ENCODE data around the gene PLXDC1.
A peak's percentile ranks its signal among the peaks of the same experiment; 100 is the strongest.
"Not testable (repeated sequence)": the region's sequence is repeated elsewhere in the genome, so short reads cannot be mapped to it uniquely, and the experiment has no call there.

The PLXDC1 gene

DNA sequence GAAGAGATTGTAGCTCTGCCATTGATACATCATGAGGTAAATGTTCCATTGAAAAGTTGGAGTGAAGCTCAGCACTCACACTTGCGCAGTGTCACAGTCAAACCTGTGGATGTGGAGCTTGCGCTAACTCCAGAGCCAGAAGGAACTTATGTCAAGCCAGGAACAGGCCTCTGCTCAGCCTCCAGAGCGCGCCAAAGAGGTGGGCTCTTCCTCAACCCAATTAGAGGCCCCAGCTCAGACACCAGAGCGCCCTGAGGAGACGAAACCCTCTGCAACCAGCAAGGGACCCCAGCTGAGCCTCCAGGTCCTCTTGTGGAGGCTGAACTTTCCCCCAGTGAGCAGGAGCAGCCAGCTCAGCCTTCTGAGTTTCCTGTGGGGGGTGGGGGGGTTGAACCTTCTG is 122.7 kb downstream of the PLXDC1 start:
- no peaks in the 10 kb centered on the region for H3K36me3 Mint-ChIP-seq
- H3K27ac Mint-ChIP-seq, result no peak overlapping the region
- peaks cover 17% of the 10 kb centered on the region for H3K4me1 Mint-ChIP-seq (ENCODE audit: low read depth)
- H3K27me3 Mint-ChIP-seq, result peaks cover 2% of the 10 kb centered on the region
- H3K4me3 Mint-ChIP-seq, result no peak overlapping the region
- no peaks in the 10 kb centered on the region for H3K9me3 Mint-ChIP-seq (ENCODE audit: low read depth)

DNA sequence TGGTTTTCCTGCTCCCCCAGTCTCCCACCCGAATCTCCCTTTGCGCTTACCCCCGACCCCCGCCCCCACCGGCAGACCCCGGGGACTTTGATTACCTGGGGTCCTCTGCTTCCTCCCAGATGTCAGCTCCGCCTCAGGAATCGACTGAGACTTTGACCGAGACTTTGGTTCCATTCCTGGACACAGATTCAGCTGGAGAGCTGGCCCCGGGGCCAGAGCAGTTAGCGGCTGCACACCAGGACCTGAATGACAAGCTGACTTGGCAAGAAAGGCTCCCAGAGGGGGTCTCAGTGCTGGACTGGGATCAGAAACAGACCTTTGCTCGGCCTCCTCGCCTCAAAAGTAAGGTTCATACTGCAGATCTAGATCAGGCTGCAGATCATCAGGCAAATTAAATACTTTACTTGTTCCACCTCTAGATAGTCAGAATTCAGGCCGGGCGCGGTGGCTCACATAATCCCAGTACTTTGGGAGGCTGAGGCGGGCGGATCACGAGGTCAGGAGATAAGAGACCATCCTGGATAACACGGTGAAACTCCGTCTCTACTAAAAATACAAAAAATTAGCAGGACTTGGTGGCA is 123.9 kb downstream of the PLXDC1 start:
- no peak overlapping the region for H3K27ac Mint-ChIP-seq
- peak overlapping the region; percentile 56 for H3K4me3 Mint-ChIP-seq
- no peaks in the 10 kb centered on the region for H3K9me3 Mint-ChIP-seq (ENCODE audit: low read depth)
- H3K36me3 Mint-ChIP-seq, result no peaks in the 10 kb centered on the region
- H3K4me1 Mint-ChIP-seq (ENCODE audit: low read depth), result peaks cover 17% of the 10 kb centered on the region
- H3K27me3 Mint-ChIP-seq, result peaks cover 2% of the 10 kb centered on the region

DNA sequence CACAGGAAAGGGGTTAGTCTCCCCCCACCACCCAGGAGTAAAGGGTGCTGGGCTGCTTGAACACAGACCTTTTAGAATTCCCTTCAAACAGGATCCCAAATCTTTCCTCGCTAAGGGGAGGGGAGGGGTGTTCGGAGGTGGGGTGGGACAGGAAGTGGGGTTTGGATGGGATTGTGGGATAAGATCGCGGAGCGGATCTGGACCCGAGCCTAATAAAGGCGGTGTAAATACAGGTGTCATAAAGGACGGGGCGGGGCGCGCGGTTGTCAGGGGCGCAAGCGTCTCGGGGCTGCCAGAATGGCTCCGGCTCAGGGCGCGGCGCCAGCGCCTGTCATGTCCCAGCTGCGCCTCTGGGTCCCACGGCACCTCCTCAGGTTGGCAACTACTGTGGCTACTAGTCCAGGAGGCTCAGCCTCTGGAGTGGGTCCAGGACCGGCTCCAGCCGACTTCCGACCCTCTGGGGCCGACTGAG is 124.4 kb downstream of the PLXDC1 start:
- Mint-ChIP-seq H3K27me3 (peaks cover 2% of the 10 kb centered on the region), H3K36me3 (no peaks in the 10 kb centered on the region), H3K4me3 (peak overlapping the region; percentile 56), H3K4me1 (ENCODE audit: low read depth) (peaks cover 17% of the 10 kb centered on the region), H3K9me3 (ENCODE audit: low read depth) (no peaks in the 10 kb centered on the region), H3K27ac (no peak overlapping the region)

DNA sequence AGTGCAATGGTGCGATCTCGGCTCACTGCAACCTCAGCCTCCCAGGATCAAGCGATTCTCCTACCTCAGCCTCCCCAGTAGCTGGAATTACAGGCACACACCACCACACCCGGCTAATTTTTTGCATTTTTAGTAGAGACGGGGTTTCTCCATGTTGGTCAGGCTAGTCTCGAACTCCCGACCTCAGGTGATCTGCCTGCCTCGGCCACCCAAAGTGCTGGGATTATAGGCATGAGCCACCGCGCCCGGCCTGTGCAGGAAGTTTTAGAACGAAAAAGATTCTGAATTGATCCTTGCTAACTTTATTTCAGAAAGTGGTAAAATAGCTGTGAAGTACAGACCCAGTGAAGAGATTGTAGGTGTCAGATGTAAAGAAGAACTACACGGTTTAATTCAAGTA is 125.1 kb downstream of the PLXDC1 start:
- H3K4me3 Mint-ChIP-seq, result peak overlapping the region; percentile 56
- H3K27ac Mint-ChIP-seq, result not testable (repeated sequence)

DNA sequence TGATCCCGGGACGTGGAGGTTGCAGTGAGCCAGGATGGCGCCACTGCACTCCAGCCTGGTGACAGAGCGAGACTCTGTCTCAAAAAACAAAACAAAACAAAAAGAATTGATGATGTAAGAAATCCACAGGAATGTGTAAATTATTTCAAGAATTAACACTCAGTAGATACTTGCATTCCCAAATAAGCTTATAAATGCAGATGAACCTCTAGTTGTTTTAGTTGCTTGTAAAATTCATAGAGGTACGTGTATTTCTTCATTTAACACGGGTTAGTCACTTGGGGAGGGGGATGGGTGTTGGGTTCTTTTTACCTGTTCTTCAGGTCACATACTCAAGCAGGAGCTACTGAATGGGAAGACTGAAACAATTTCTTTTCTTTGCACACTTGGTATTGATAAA is 128.5 kb downstream of the PLXDC1 start:
- Mint-ChIP-seq H3K27me3 (peaks cover 2% of the 10 kb centered on the region), H3K4me3 (no peak overlapping the region), H3K4me1 (ENCODE audit: low read depth) (peaks cover 27% of the 10 kb centered on the region), H3K9me3 (ENCODE audit: low read depth) (no peaks in the 10 kb centered on the region), H3K27ac (no peak overlapping the region), H3K36me3 (no peaks in the 10 kb centered on the region)

More for the DNA sequence above, 125.1 kb downstream of the PLXDC1 start:
- not testable (repeated sequence) for H3K36me3 Mint-ChIP-seq; H3K9me3 Mint-ChIP-seq (ENCODE audit: low read depth); H3K27me3 Mint-ChIP-seq
- peaks cover 17% of the 10 kb centered on the region for H3K4me1 Mint-ChIP-seq (ENCODE audit: low read depth)

DNA sequence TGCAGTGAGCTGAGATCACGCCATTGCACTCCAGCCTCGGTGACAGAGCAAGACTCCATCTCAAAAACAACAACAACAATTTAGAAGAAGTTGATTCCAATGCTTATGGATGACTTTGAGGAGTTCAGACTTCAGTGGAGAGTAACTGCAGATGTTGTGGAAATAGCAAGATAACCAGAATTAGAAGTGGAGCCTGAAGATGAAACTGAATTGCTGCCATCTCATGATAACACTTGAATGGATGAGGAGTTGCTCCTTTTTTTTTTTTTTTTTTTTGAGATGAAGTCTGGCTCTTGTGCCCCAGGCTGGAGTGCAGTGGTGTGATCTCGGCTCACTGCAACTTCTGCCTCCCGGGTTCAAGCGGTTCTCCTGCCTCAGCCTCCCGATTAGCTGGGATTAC is 131.4 kb downstream of the PLXDC1 start:
- not testable (repeated sequence) for H3K27me3 Mint-ChIP-seq; H3K36me3 Mint-ChIP-seq; H3K4me3 Mint-ChIP-seq; H3K27ac Mint-ChIP-seq; H3K9me3 Mint-ChIP-seq (ENCODE audit: low read depth)
- peaks cover 27% of the 10 kb centered on the region for H3K4me1 Mint-ChIP-seq (ENCODE audit: low read depth)

DNA sequence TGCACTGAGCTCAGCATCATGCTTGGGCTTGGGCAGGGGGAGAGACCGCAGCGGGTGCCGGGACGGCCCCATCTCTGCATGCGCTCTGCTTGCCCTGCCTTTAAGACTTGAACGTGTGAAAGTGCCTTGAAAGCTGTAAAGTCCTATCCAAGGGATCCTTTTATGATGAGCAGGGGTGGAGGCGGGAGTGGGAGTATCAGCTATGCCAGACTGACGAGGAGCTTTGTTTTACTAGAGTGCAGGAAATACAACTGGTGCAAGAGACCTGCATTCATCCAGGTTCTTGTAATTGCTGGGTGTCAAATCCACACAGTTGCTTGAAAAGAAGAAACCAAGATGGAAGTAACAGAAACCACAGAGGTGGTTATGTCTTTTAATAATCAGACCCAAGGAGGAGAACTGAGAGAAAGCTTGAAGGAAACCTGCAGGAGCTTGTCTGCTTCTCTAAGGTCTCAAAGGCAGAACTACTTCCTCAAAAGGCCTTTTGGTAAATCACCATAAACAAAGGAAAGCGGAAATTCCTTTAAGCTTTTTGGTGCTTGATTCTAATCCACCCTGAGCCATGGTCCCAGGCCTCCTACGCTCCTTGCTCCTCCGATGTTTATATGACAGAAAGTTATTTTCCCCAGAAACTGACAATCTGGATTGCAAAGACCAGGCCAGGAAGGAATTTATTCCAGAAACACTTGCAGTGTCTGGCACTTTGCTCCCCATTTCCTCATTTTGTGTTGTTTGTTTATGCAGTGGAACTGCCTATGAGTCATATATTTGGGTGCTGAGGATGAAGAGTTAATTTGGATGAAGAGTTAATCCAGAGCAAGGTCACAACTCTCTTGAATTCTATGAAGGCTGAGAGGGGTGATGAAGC is 132.9 kb downstream of the PLXDC1 start:
- peaks cover 27% of the 10 kb centered on the region for H3K4me1 Mint-ChIP-seq (ENCODE audit: low read depth)
- H3K4me3 Mint-ChIP-seq, result no peak overlapping the region
- no peaks in the 10 kb centered on the region for H3K36me3 Mint-ChIP-seq
- peak overlapping the region; percentile 58 for H3K27ac Mint-ChIP-seq
- no peaks in the 10 kb centered on the region for H3K9me3 Mint-ChIP-seq (ENCODE audit: low read depth)
- no peaks in the 10 kb centered on the region for H3K27me3 Mint-ChIP-seq

DNA sequence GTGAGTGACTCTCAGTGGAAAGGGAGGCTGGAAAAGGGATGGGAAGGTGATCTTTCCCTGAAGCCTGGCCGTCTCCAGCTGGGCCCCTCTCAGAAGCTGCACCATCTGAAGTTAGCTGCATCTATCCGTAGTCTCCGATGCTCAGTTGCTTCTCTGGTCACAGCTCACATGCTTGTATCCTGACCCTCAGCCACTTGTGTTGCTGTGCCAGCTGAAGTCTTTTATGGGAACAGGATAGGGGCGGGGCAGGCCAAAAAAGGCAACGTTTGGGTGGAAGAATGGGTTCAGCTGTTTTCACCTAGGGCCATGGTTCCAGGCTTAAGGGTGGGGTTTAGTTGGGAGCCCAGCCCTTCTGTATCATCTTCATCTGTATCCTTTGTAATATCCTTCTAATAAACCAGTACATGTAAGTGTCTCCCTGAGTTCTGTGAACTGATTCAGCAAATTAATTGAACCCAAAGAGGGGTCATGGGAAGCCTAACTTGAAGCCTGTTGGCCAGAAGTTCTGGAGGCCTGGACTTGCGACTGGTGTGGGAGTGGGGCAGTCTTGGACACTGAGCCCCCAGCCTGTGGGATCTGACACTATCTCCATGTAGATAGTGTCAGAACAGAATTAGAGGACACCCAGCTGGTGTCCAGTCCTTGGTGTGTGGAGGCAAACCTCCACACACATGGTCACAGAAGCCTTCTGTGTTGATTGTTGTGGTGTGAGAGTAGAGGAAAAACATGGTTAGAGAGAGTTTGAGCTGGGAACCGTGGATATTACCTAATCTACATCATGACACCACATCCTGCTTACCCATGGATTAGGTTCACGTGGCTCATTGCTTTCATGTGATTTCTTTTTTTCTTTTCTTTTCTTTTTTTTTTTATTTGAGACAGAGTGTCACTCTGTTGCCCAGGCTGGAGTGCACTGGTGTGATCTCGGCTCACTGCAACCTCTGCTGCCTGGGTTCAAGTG is 135.0 kb downstream of the PLXDC1 start:
- H3K4me1 Mint-ChIP-seq (ENCODE audit: low read depth), result peaks cover 27% of the 10 kb centered on the region
- no peaks in the 10 kb centered on the region for H3K36me3 Mint-ChIP-seq
- H3K4me3 Mint-ChIP-seq, result peak overlapping the region; percentile 25
- no peaks in the 10 kb centered on the region for H3K9me3 Mint-ChIP-seq (ENCODE audit: low read depth)
- H3K27ac Mint-ChIP-seq, result peak overlapping the region; percentile 70
- no peaks in the 10 kb centered on the region for H3K27me3 Mint-ChIP-seq

DNA sequence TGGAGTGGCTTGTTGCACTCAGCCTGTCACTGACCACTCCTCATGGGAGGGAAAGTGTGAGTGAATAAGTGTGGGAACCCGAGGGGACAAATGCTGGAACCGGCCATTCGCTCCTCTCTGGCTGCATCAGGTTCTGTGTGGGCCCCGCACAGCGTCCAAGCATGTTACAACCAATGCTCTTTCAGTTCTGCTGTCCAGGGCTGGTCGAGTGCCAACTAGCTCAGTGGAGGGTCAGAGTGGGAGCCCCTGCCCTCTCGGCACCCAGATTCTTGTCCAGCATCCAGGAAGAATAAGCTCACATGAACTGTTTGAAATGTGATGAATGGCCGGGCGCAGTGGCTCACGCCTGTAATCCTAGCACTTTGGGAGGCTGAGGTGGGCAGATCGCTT is 135.9 kb downstream of the PLXDC1 start:
- peaks cover 27% of the 10 kb centered on the region for H3K4me1 Mint-ChIP-seq (ENCODE audit: low read depth)
- H3K27me3 Mint-ChIP-seq, result no peaks in the 10 kb centered on the region
- no peaks in the 10 kb centered on the region for H3K9me3 Mint-ChIP-seq (ENCODE audit: low read depth)
- H3K4me3 Mint-ChIP-seq, result no peak overlapping the region
- H3K36me3 Mint-ChIP-seq, result no peaks in the 10 kb centered on the region
- no peak overlapping the region for H3K27ac Mint-ChIP-seq

DNA sequence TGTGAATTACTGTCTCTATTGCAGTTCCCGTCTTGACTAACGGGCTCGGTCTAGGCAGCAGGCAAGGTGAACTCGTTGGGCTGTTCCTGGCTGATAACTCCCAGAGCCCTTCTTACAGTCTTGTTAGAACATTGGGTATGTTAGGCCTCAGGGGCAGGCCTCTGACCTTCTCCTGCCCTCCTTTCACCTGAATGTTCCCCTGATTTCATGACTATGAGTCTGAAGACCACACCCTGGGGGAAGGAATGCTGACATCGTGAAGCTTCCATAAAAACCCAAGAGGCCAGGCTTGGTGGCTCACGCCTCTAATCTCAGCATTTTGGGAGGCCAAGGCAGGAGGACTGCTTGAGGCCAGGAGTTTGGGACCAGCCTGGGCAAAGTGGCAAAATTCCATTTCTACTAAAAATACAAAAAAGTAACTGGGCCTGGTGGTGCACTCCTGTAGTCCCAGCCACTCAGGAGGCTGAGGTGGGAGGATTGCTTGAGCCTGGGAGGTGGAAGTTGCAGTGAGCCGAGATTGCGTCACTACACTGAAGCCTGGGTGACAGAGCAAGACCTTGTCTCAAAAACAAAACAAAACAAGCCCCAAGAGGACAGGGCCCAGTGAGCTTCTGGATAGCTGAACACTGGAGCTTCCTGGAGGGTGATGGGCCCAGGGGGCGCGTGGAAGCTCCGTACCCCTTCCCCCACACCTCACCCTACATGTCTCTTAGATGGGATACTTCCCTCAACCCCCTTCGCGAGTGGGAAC is 136.5 kb downstream of the PLXDC1 start:
- no peaks in the 10 kb centered on the region for H3K27me3 Mint-ChIP-seq
- H3K36me3 Mint-ChIP-seq, result no peaks in the 10 kb centered on the region
- no peaks in the 10 kb centered on the region for H3K9me3 Mint-ChIP-seq (ENCODE audit: low read depth)
- no peak overlapping the region for H3K4me3 Mint-ChIP-seq
- no peak overlapping the region for H3K27ac Mint-ChIP-seq
- H3K4me1 Mint-ChIP-seq (ENCODE audit: low read depth), result peaks cover 27% of the 10 kb centered on the region

DNA sequence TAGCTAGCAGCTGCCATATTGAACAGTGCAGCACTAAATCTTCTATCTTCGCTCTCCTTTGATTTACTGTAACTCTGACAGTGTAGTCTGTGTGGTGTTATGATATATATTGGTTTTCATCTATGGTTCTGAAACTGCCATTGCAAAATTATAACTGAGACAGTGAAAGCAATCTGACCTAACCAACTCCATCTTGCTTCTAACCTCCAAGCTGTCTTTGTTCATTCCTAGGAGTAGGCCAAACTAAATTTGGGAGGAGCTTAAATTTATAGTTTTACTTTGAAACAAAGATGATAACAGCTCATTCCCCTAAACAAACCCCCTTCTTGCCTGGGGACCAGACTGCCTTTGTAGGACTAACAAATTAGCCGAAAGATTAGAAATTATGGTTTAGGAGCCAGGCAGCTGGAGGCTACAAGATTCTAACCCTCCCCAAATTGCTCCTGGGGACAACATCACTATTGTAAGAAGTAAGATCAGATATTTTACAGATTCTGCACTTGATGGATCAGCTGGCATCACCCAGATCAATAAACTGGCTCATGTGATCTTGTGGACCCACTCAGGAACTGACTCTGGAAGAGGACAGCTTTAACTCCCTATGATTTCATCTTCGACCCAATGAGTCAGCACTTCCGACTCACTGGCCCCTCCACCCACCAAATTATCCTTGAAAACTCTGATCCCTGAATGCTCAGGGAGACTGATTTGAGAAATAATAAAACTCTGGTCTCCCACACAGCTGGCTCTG is 137.2 kb downstream of the PLXDC1 start:
- Mint-ChIP-seq H3K4me1 (ENCODE audit: low read depth) (peaks cover 27% of the 10 kb centered on the region), H3K9me3 (ENCODE audit: low read depth) (no peaks in the 10 kb centered on the region), H3K4me3 (no peak overlapping the region), H3K36me3 (no peaks in the 10 kb centered on the region), H3K27ac (no peak overlapping the region), H3K27me3 (no peaks in the 10 kb centered on the region)

Data from activated naive CD8-positive, alpha-beta T cell (primary cell).